HG02885 (cell line): ENCODE measurements around the gene FGFBP1.

ENCODE experiments used
- ATAC-seq: cut with Tn5 transposase; IDR thresholded peaks from one replicate; pipeline ENCODE4 v1.9.1; 2021; ENCODE audit warnings: mild to moderate bottlenecking; ENCODE audit not compliant: unreplicated experiment, poor library complexity

Gene FGFBP1

GRCh38 chr4:15914291-15914690 is 24.2 kb downstream of the FGFBP1 start:
- no peak for ATAC-seq

DNA sequence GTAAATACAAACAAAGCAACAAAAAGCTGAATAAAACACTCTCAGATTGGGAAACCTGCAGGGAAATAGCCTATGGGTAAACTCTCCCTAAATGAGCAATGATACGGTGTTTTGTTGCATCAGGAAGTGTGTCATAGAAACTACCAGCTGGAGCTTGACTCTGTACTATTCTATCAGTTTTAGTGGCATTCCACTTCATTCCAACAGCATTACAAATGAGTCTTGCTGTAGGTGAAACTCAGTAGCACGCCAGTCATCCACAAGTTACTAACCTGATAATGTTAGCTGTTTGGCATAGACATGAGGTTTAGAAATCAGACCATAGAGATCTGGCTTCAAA is 24.9 kb downstream of the FGFBP1 start:
- ATAC-seq, result no peak

DNA sequence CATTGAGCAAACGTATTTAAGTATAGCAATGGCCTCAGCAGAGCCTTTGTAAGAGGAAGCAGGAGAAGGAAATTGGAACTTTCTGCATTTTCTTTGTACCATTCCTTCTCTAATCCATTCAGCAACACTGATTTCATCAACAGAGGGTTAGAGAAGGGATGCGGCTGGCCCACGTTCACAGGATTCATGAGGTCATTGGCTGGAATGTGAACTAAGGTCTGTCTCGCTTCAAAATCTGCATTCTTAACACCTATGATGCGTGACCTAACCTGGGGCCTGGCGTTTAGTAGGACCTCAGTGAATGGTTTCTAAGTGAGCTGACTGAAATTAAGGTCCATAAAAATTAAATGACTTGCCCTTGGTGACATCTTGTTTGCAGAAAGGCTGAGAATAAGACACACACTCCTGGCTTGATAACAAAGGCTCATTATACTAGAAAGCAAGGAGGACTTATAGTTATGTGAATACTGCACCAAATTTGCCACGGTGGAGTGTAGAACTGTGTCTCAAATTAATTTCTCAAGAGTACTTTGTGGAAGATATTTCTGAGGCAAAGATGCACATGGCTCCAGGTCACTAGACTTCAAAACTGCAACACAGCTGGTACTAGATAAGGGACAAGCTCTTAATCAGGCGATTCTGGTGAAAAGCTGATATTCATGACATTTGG is 25.4 kb downstream of the FGFBP1 start:
- no peak for ATAC-seq

GRCh38 chr4:15912236-15912635 is 26.3 kb downstream of the FGFBP1 start:
- ATAC-seq, result no peak

DNA sequence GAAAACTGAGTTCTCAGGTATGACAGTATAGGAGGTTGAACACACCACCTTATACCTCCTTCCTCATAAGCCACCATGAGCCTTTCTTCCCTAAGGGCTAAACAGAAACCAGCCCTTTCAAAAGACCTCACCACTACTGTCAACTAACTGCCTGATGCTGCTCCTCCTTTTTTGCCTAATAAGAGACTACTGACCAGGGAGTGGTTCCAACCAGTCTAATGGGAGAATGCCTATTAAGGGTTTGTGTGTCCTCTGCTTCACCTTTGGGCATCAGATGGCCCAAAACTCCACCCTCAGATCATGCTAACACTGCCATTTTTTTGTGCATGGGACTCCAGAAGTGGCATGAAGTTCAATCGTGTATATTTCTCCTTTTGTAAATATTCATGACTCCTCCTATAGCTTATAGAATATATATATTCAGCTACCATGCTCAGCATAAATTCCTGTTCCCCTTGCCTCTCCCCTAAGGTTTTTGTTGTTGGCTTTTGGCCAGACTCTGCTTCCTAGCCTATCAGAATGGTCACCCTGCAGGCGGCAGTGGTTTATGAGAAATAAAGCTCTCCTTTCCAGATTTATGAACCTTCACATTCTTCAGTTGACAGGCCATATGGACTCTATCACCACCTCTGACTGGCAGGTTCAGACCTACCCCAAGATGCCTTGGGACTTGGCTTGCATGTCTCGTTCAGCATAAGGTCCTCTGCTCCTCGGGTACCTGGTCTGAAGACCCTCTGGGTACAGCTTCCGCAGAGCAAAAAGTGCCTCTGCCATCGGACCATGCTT is 28.2 kb downstream of the FGFBP1 start:
- ATAC-seq, result no peak

- ATAC-seq, result no peak
These were observed 31.1 kb downstream of the FGFBP1 start for GRCh38 chr4:15907430-15907829.

DNA sequence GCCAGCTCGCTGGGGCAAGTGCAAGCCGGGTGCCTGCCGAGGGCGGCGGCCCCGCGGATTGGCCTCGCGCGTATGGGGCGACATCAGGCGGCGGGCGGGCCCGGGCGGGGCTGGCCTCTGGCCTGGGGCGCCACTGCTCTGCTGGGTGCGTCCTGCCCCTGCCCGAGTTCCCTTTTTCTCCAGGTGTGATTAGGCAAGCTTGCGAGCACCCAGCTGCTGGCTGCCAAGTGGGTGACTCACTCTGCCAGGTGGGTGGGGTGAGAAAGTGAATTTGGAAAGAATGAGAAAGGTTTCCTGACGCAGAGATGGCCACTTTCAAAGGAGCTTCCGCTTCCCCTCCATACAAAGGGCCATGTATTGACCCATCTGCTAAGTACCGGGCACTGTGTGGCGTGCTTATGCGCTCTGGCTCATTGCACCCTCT is 32.5 kb downstream of the FGFBP1 start:
- ATAC-seq, result no peak

GRCh38 chr4:15902746-15903145 is 35.8 kb downstream of the FGFBP1 start:
- ATAC-seq, result no peak

- no peak for ATAC-seq
These were observed 36.5 kb downstream of the FGFBP1 start for GRCh38 chr4:15901998-15902397.

DNA sequence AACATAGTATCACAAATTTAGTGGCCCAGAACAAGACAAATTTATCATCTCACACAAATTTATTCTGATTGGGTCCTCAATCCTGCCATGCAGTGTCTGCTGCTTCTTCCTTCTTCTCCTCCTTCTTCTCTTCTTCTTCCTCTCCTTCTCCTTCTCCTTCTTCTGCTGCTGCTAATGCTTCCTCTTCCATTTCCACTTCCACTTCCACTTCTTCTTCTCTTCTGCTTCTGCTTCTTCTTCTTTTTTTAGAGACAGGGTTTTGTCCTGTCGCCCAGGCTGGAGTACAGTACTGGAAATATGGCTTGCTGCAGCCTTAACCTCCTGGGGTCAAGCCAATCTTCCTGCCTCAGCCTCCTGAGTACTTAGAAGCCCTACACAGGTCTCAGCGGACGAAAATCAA is 37.5 kb downstream of the FGFBP1 start:
- ATAC-seq, result no peak

GRCh38 chr4:15899511-15899910 is 39.0 kb downstream of the FGFBP1 start:
- ATAC-seq, result no peak

DNA sequence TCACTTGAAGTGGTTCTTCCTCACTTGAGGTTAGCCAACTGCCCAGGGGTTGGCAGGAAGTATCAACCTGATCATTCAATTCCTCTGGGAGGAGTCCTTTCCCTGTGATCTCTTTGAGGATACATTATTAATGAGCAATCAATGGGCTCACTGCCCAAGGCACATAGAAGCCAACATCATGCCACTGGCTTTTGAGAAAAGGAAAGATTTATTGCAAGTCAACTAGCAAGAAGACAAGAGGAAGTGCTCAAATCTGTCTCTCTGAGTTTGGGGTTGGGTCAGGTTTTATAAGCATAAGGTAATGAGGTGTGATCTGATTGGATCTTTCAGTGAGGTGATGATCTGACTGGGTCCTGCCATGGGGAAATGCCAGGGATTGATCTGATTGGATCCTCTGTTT is 39.6 kb downstream of the FGFBP1 start:
- ATAC-seq, result no peak

GRCh38 chr4:15897577-15897976 is 41.0 kb downstream of the FGFBP1 start:
- ATAC-seq, result no peak

DNA sequence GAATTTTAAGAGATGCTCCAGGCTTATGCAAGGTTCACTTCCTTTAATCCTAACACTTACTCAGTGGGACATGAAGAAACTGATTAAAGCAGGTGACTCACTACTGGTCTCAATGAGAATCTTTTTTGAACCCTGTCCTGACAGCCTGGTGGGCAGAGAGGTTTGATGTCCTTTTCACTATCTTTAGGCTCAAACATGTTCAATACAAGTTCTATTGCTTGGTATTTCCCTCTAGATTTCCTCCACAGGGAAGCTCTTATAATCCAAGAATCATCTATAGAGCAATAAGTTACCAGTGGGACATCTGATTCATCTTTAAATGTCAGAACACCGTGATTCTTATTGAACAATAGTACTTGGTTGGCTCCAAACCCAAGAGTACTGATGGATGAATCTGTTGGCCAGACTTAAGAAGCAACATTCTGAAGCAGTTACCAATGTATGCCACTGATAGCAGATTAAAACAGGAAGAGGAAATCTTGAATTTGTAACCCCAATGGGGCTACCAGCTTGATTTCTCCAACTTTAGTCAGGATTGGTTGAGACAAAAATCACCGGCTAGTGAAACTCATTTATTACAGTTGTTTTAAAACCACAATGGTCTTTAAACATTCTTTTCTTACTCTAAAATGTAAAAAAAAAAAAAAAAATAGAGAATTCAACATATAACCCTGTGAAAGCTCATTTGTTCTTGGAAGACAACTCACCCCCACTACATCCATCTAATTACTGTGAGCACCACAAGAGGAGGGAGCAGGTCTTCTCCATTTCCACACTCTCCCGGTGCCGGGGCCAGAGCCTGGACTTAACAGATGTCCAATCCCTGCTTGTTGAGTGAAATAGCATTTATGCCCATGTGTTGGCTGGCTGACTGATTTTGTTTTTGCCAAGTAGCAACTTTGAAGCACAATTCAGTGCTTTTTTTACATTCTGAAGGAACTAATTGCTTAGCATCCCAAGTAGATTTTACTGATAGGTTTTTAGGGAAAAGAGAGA is 43.3 kb downstream of the FGFBP1 start:
- no peak for ATAC-seq

DNA sequence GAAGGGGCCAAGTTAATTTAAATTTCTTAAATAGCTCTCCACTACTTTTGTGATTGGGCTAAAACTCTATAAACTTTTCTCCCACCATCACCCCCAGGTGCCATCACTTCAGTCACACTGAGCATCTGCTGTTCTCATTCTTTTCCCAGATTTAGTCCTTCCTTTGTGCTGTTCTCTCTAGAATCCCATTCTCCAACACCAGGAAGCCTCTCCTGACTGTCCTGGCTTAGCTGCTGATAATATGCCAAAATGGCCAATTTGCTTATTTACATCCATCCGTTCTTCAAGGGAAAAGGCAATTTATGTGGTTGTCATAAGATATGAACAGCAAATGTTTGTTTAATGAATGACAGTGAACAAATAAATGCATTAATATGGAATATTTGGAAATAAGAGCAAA is 44.1 kb downstream of the FGFBP1 start:
- no peak for ATAC-seq

- no peak for ATAC-seq
These were observed 44.6 kb downstream of the FGFBP1 start for GRCh38 chr4:15893962-15894361.

DNA sequence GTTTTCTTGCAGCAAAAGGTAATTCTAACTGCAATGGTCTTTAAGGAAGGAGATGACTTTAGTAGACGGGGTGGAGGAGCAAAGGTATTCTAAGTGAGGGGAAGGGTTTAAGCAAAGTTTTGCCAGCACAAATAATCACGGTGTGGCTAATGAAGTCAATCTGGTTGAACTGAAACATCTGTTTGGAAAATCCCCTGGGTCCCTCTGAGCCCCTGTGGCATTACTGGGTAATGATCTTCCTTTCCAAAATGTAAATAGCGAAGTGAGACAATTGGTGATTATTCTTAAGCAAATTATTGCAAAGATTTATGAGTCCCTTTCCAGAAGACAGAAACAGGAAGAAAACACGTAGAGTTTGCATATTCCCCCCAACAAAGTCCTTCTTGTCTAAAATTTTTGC is 47.2 kb downstream of the FGFBP1 start:
- ATAC-seq, result peak; percentile 59

DNA sequence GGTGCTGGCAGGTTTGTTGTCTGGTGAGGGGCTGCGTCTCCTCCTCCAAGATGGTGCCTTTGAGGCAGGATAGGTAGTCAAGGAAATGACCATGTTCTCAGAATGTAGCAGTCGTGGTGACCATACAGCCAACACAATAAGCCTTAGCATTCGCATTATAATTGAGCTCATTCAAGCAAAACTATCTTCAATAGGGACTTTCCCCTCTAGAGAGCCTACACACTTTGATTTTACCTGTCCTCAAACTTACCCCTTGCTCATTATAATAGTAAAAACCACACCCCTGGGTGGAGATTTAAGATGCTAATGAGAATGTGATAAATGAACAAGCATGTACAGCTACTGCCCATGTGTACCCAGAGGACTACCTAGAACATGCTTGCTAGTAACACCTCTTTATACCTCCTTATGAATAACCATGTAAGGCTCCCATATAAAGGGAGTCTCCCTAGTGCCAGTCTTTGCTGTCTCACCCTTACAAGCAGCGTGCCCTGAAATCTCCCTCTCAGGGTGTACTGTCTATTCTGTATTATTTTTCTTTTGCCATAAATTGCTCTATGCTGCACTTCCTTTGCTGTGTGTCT is 48.2 kb downstream of the FGFBP1 start:
- ATAC-seq, result no peak

- no peak for ATAC-seq
These were observed 50.0 kb downstream of the FGFBP1 start for GRCh38 chr4:15888515-15888914.
